HEK293 (cell line): ENCODE measurements around the gene SOS2.

Source experiments
- CTCF ChIA-PET: fragments of 350-600 bp; formaldehyde crosslinking; extraction: SDS; loops from one replicate; lab custom pipeline; 2021; ENCODE audit warnings: antibody characterized with exemption; lab: Yijun Ruan, JAX
- POLR2A ChIA-PET: fragments of 300-600 bp; formaldehyde crosslinking; extraction: SDS; loops from one replicate; lab custom pipeline; 2020; ENCODE audit warnings: antibody characterized with exemption, inconsistent platforms; lab: Yijun Ruan, JAX
- H3K27ac ChIP-seq: fragments of 200-500 bp; sonication (Bioruptor generic); 2 replicates; pipeline ENCODE4 v1.5.1; 2014; ENCODE audit warnings: low read depth, low read length, control low read depth, inconsistent platforms; ENCODE audit errors: extremely low read depth
- H3K36me3 ChIP-seq, 2 experiments: fragments of 200-500 bp in 1 of 2; sonication (Bioruptor generic) in 1 of 2; 1 replicate in 1 of 2; 2 replicates in 1 of 2; pipeline ENCODE4 v1.5.1; 2014 to 2017; ENCODE audit warnings: inconsistent platforms in 2 of 2, low read length in 2 of 2; ENCODE audit not compliant: control insufficient read depth in 2 of 2, insufficient read depth in 1 of 2
- H3K4me1 ChIP-seq: fragments of 200-500 bp; sonication (Bioruptor generic); 2 replicates; pipeline ENCODE4 v1.5.1; 2014; ENCODE audit warnings: mild to moderate bottlenecking, low read length, inconsistent platforms; ENCODE audit not compliant: control insufficient read depth, insufficient read depth
- H3K4me3 ChIP-seq: 2 replicates; pipeline ENCODE4 v1.5.1; 2011; ENCODE audit warnings: low read depth, mild to moderate bottlenecking, control low read depth, low read length, moderate library complexity
- H3K9me3 ChIP-seq: fragments of 200-500 bp; sonication (Bioruptor generic); 2 replicates; pipeline ENCODE4 v1.5.1; 2014; ENCODE audit warnings: low read depth, low read length, inconsistent platforms; ENCODE audit not compliant: control insufficient read depth, insufficient read depth
- GLIS2 ChIP-seq: fragments of 450-650 bp; formaldehyde crosslinking; IDR thresholded peaks from 2 replicates; pipeline ENCODE4 v1.5.1; 2016; ENCODE audit warnings: missing biosample characterization, missing genetic modification characterization
- HOXD13 ChIP-seq: sonication (generic); formaldehyde crosslinking; IDR thresholded peaks from 2 replicates; pipeline ENCODE4 v1.8.0; 2022; ENCODE audit warnings: missing genetic modification reagents, borderline replicate concordance
- KLF10 ChIP-seq: fragments of 450-650 bp; IDR thresholded peaks from 2 replicates; pipeline ENCODE4 v1.5.1; 2018; ENCODE audit warnings: missing biosample characterization, mild to moderate bottlenecking, missing genetic modification characterization
- RBAK ChIP-seq: fragments of 450-650 bp; formaldehyde crosslinking; IDR thresholded peaks from 2 replicates; pipeline ENCODE4 v1.5.1; 2016; ENCODE audit warnings: missing biosample characterization, missing genetic modification characterization
- REPIN1 ChIP-seq: fragments of 450-650 bp; formaldehyde crosslinking; IDR thresholded peaks from 2 replicates; pipeline ENCODE4 v1.5.1; 2017; ENCODE audit warnings: missing biosample characterization, missing genetic modification characterization, low read depth
- YY2 ChIP-seq: fragments of 450-650 bp; formaldehyde crosslinking; IDR thresholded peaks from 2 replicates; pipeline ENCODE4 v1.5.1; 2016; ENCODE audit warnings: missing biosample characterization, missing genetic modification characterization
- ZBTB48 ChIP-seq: fragments of 450-650 bp; formaldehyde crosslinking; IDR thresholded peaks from 2 replicates; pipeline ENCODE4 v1.5.1; 2016; ENCODE audit warnings: missing biosample characterization, missing genetic modification characterization
- ZEB2 ChIP-seq: fragments of 450-650 bp; formaldehyde crosslinking; IDR thresholded peaks from 2 replicates; pipeline ENCODE4 v1.5.1; 2016; ENCODE audit warnings: missing biosample characterization, missing genetic modification characterization
- ZFHX2 ChIP-seq: fragments of 450-650 bp; formaldehyde crosslinking; conservative IDR thresholded peaks from 2 replicates; pipeline ENCODE4 v1.5.1; 2016; ENCODE audit warnings: missing biosample characterization, missing genetic modification characterization
- ZFP41 ChIP-seq: fragments of 450-650 bp; formaldehyde crosslinking; IDR thresholded peaks from 2 replicates; pipeline ENCODE4 v1.5.1; 2016; ENCODE audit warnings: missing biosample characterization, missing genetic modification characterization, borderline replicate concordance
- ZNF2 ChIP-seq: fragments of 450-650 bp; formaldehyde crosslinking; IDR thresholded peaks from 2 replicates; pipeline ENCODE4 v1.5.1; 2016; ENCODE audit warnings: missing biosample characterization, missing genetic modification characterization
- ZNF416 ChIP-seq: fragments of 450-650 bp; formaldehyde crosslinking; IDR thresholded peaks from 2 replicates; pipeline ENCODE4 v1.5.1; 2016; ENCODE audit warnings: missing biosample characterization, missing genetic modification characterization
- ZNF501 ChIP-seq: fragments of 450-650 bp; formaldehyde crosslinking; IDR thresholded peaks from 2 replicates; pipeline ENCODE4 v1.5.1; 2016; ENCODE audit warnings: missing biosample characterization, missing genetic modification characterization
- ZNF600 ChIP-seq: fragments of 450-650 bp; formaldehyde crosslinking; IDR thresholded peaks from 2 replicates; pipeline ENCODE4 v1.5.1; 2016; ENCODE audit warnings: missing biosample characterization, missing genetic modification characterization
- ZNF621 ChIP-seq: fragments of 450-650 bp; formaldehyde crosslinking; IDR thresholded peaks from 2 replicates; pipeline ENCODE4 v1.5.1; 2017; ENCODE audit warnings: missing biosample characterization, missing genetic modification characterization
- ZNF624 ChIP-seq: fragments of 450-650 bp; formaldehyde crosslinking; IDR thresholded peaks from 2 replicates; pipeline ENCODE4 v1.5.1; 2017; ENCODE audit warnings: missing biosample characterization, missing genetic modification characterization
- ZNF658 ChIP-seq: fragments of 450-650 bp; formaldehyde crosslinking; IDR thresholded peaks from 2 replicates; pipeline ENCODE4; 2016; ENCODE audit warnings: missing biosample characterization, missing genetic modification characterization
- ZNF791 ChIP-seq: fragments of 450-650 bp; formaldehyde crosslinking; IDR thresholded peaks from 2 replicates; pipeline ENCODE4 v1.5.1; 2016; ENCODE audit warnings: missing biosample characterization, missing genetic modification characterization
- ZSCAN16 ChIP-seq: fragments of 450-650 bp; formaldehyde crosslinking; IDR thresholded peaks from 2 replicates; pipeline ENCODE4 v1.5.1; 2016; ENCODE audit warnings: missing biosample characterization, missing genetic modification characterization
- TF ChIP-seq, protein P1 (sequence below): IDR thresholded peaks from 2 replicates; pipeline ENCODE4 v1.6.1; 2011; ENCODE audit warnings: mild to moderate bottlenecking, low read depth, low read length, borderline replicate concordance
- TF ChIP-seq, protein P2 (sequence below): fragments of 450-650 bp; formaldehyde crosslinking; IDR thresholded peaks from 2 replicates; pipeline ENCODE4 v1.5.1; 2016; ENCODE audit warnings: missing biosample characterization, missing genetic modification characterization, borderline replicate concordance
- TF ChIP-seq, protein P3 (sequence below): fragments of 450-650 bp; formaldehyde crosslinking; IDR thresholded peaks from 2 replicates; pipeline ENCODE4 v1.5.1; 2016; ENCODE audit warnings: missing biosample characterization, missing genetic modification characterization
- TF ChIP-seq, protein P4 (sequence below): fragments of 450-650 bp; formaldehyde crosslinking; IDR thresholded peaks from 2 replicates; pipeline ENCODE4 v1.5.1; 2016; ENCODE audit warnings: missing biosample characterization, missing genetic modification characterization
- TF ChIP-seq, protein P5 (sequence below): fragments of 450-650 bp; formaldehyde crosslinking; IDR thresholded peaks from 2 replicates; pipeline ENCODE4 v1.5.1; 2016; ENCODE audit warnings: missing biosample characterization, missing genetic modification characterization

The SOS2 gene

DNA sequence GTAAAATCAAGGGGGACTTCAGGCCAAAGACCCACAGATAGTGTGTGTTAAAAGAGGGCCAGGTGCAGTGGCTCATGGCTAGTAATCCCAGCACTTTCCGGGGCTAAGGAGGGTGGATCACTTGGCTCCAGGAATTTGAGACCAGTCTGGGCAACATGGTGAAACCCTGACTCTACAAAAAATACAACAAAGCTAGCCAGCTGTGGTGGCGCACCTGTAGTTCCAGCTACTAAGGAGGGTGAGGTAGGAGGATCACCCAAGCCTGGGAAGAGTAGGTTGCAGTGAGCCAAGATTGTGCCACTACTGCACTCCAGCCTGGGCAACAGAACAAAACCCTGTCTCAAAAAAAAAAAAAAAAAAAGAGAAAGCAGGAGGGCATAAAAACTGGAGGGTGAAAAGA, 123.5 kb downstream of the SOS2 start:
- no peak overlapping the region for H3K4me3 ChIP-seq
- H3K4me1 ChIP-seq, result no peaks in the 10 kb centered on the region
- CTCF ChIA-PET, result interaction anchor here (0.6 to 1.1 kb wide), 4 partner anchors 137 to 479 kb away, joined by 3 to 5 read pairs (median 4); partner anchors contain the start of gene KLHDC1
- peaks cover 50 to 72% of the 10 kb centered on the region in 2 experiments for H3K36me3 ChIP-seq
- no peaks in the 10 kb centered on the region for H3K9me3 ChIP-seq
- H3K27ac ChIP-seq, result no peak overlapping the region
- POLR2A ChIA-PET, result no interaction called here
- TF ChIP-seq, protein P1, sequence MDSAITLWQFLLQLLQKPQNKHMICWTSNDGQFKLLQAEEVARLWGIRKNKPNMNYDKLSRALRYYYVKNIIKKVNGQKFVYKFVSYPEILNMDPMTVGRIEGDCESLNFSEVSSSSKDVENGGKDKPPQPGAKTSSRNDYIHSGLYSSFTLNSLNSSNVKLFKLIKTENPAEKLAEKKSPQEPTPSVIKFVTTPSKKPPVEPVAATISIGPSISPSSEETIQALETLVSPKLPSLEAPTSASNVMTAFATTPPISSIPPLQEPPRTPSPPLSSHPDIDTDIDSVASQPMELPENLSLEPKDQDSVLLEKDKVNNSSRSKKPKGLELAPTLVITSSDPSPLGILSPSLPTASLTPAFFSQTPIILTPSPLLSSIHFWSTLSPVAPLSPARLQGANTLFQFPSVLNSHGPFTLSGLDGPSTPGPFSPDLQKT, result no peak
- no peak for TF ChIP-seq ZBTB48 (tag by site-specific recombination)
- TF ChIP-seq HOXD13 (CRISPR knock-in tag), result no peak
- TF ChIP-seq, protein P2, sequence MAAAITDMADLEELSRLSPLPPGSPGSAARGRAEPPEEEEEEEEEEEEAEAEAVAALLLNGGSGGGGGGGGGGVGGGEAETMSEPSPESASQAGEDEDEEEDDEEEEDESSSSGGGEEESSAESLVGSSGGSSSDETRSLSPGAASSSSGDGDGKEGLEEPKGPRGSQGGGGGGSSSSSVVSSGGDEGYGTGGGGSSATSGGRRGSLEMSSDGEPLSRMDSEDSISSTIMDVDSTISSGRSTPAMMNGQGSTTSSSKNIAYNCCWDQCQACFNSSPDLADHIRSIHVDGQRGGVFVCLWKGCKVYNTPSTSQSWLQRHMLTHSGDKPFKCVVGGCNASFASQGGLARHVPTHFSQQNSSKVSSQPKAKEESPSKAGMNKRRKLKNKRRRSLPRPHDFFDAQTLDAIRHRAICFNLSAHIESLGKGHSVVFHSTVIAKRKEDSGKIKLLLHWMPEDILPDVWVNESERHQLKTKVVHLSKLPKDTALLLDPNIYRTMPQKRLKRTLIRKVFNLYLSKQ (tag by site-specific recombination), result no peak
- TF ChIP-seq ZNF658, result no peak
- no peak for TF ChIP-seq ZNF791 (tag by site-specific recombination)
- TF ChIP-seq ZNF600, result no peak
- no peak for TF ChIP-seq RBAK (tag by site-specific recombination)
- TF ChIP-seq REPIN1 (tag by site-specific recombination), result no peak
- TF ChIP-seq YY2 (tag by site-specific recombination), result no peak
- TF ChIP-seq ZNF416 (tag by site-specific recombination), result no peak

DNA sequence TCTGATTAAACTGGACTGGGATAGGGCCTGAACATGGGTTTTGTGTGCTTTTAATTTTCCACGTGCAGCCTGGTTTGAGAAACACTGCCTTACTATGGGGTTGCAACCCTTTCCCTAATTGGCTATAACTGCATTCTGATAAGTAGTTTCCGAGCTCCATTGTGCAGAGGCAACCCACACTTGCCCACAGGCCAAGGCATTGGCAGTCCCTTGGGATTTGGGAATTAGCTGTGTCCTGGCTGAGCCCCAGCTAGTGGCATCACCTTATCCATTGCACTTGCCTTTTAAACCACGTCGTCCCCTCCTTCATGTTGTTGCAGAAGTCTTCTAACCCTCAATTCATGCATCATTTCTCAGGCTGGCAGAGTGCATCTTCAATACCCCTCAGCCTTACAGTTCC, 125.2 kb downstream of the SOS2 start:
- no peak overlapping the region for H3K4me3 ChIP-seq
- POLR2A ChIA-PET, result no interaction called here
- CTCF ChIA-PET, result interaction anchor here (0.5 kb wide), 1 partner anchor 38 kb away, joined by 3 read pairs; no protein-coding TSS in a partner anchor
- H3K27ac ChIP-seq, result no peak overlapping the region
- H3K9me3 ChIP-seq, result no peaks in the 10 kb centered on the region
- H3K4me1 ChIP-seq, result no peaks in the 10 kb centered on the region
- H3K36me3 ChIP-seq, result peaks cover 34 to 55% of the 10 kb centered on the region in 2 experiments
- TF ChIP-seq ZFP41 (tag by site-specific recombination) (no peak), ZNF501 (tag by site-specific recombination) (no peak), ZNF624 (tag by site-specific recombination) (no peak), ZSCAN16 (tag by site-specific recombination) (no peak), ZFHX2 (no peak), ZNF2 (no peak), ZEB2 (tag by site-specific recombination) (no peak), GLIS2 (tag by site-specific recombination) (no peak), KLF10 (tag by site-specific recombination) (no peak), ZNF621 (tag by site-specific recombination) (no peak)
- TF ChIP-seq, protein P2 (tag by site-specific recombination), result no peak
- TF ChIP-seq, protein P3, sequence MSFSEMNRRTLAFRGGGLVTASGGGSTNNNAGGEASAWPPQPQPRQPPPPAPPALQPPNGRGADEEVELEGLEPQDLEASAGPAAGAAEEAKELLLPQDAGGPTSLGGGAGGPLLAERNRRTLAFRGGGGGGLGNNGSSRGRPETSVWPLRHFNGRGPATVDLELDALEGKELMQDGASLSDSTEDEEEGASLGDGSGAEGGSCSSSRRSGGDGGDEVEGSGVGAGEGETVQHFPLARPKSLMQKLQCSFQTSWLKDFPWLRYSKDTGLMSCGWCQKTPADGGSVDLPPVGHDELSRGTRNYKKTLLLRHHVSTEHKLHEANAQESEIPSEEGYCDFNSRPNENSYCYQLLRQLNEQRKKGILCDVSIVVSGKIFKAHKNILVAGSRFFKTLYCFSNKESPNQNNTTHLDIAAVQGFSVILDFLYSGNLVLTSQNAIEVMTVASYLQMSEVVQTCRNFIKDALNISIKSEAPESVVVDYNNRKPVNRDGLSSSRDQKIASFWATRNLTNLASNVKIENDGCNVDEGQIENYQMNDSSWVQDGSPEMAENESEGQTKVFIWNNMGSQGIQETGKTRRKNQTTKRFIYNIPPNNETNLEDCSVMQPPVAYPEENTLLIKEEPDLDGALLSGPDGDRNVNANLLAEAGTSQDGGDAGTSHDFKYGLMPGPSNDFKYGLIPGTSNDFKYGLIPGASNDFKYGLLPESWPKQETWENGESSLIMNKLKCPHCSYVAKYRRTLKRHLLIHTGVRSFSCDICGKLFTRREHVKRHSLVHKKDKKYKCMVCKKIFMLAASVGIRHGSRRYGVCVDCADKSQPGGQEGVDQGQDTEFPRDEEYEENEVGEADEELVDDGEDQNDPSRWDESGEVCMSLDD (tag by site-specific recombination), result no peak
- TF ChIP-seq, protein P4, sequence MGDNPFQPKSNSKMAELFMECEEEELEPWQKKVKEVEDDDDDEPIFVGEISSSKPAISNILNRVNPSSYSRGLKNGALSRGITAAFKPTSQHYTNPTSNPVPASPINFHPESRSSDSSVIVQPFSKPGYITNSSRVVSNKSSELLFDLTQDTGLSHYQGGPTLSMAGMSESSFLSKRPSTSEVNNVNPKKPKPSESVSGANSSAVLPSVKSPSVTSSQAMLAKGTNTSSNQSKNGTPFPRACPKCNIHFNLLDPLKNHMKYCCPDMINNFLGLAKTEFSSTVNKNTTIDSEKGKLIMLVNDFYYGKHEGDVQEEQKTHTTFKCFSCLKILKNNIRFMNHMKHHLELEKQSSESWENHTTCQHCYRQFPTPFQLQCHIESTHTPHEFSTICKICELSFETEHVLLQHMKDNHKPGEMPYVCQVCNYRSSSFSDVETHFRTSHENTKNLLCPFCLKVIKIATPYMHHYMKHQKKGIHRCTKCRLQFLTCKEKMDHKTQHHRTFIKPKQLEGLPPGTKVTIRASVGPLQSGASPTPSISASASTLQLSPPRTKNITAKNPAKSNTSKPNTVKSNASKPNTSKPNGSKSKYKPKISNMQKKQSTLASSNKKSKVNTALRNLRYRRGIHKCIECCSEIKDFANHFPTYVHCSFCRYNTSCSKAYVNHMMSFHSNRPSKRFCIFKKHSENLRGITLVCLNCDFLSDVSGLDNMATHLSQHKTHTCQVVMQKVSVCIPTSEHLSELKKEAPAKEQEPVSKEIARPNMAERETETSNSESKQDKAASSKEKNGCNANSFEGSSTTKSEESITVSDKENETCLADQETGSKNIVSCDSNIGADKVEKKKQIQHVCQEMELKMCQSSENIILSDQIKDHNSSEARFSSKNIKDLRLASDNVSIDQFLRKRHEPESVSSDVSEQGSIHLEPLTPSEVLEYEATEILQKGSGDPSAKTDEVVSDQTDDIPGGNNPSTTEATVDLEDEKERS, result no peak
- TF ChIP-seq, protein P5, sequence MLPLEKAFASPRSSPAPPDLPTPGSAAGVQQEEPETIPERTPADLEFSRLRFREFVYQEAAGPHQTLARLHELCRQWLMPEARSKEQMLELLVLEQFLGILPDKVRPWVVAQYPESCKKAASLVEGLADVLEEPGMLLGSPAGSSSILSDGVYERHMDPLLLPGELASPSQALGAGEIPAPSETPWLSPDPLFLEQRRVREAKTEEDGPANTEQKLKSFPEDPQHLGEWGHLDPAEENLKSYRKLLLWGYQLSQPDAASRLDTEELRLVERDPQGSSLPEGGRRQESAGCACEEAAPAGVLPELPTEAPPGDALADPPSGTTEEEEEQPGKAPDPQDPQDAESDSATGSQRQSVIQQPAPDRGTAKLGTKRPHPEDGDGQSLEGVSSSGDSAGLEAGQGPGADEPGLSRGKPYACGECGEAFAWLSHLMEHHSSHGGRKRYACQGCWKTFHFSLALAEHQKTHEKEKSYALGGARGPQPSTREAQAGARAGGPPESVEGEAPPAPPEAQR (tag by site-specific recombination), result no peak
